Trophoblast cell (in vitro differentiated cells and primary cell): Measurements from ENCODE around the gene ACOT7.

Source experiments
- DNase-seq, 2 donors: peaks; one replicate each; pipeline ENCODE4 v3.0.0-alpha.2; 2016
- H2AFZ ChIP-seq: 2 replicates; pipeline ENCODE4 v1.6.1; 2013; ENCODE audit warnings: low read length, moderate library complexity, mild to moderate bottlenecking; ENCODE audit not compliant: insufficient read depth, poor library complexity
- H2AK5ac ChIP-seq: 2 replicates; pipeline ENCODE4 v1.6.1; 2013; ENCODE audit warnings: mild to moderate bottlenecking, low read length
- H2BK120ac ChIP-seq: 2 replicates; pipeline ENCODE4 v1.6.1; 2013; ENCODE audit warnings: low read length, mild to moderate bottlenecking, moderate library complexity; ENCODE audit not compliant: insufficient read depth, poor library complexity
- H2BK12ac ChIP-seq: 2 replicates; pipeline ENCODE4 v1.6.1; 2013; ENCODE audit warnings: mild to moderate bottlenecking, low read length, moderate library complexity
- H2BK5ac ChIP-seq: 2 replicates; pipeline ENCODE4 v1.6.1; 2013; ENCODE audit warnings: low read length, low read depth, moderate library complexity, mild to moderate bottlenecking; ENCODE audit not compliant: poor library complexity
- H3K14ac ChIP-seq: 2 replicates; pipeline ENCODE4 v1.6.1; 2013; ENCODE audit warnings: mild to moderate bottlenecking, low read length
- H3K18ac ChIP-seq: 2 replicates; pipeline ENCODE4 v1.6.1; 2013; ENCODE audit warnings: mild to moderate bottlenecking, low read length
- H3K23ac ChIP-seq: 2 replicates; pipeline ENCODE4 v1.6.1; 2013; ENCODE audit warnings: low read length
- H3K27ac ChIP-seq: 2 replicates; pipeline ENCODE4 v1.5.1; 2013; ENCODE audit warnings: low read depth, mild to moderate bottlenecking, inconsistent platforms, low read length, moderate library complexity
- H3K27me3 ChIP-seq: 2 replicates; pipeline ENCODE4 v1.6.1; 2013; ENCODE audit warnings: inconsistent platforms, mild to moderate bottlenecking, low read length, moderate library complexity; ENCODE audit not compliant: insufficient read depth
- H3K36me3 ChIP-seq, 2 experiments: 1 replicate in 1 of 2; 2 replicates in 1 of 2; pipeline ENCODE4 v1.6.1; 2013; ENCODE audit warnings: low read length in 2 of 2, mild to moderate bottlenecking in 2 of 2, moderate library complexity in 1 of 2; ENCODE audit not compliant: insufficient read depth in 2 of 2, control insufficient read depth in 1 of 2
- H3K4ac ChIP-seq: 2 replicates; pipeline ENCODE4 v1.6.1; 2013; ENCODE audit warnings: low read depth, mild to moderate bottlenecking, low read length, moderate library complexity
- H3K4me1 ChIP-seq, 2 experiments: 1 replicate in 1 of 2; 2 replicates in 1 of 2; pipeline ENCODE4 v1.6.1; 2013; ENCODE audit warnings: low read length in 2 of 2, mild to moderate bottlenecking in 2 of 2, moderate library complexity in 1 of 2; ENCODE audit not compliant: insufficient read depth in 2 of 2, control insufficient read depth in 1 of 2
- H3K4me2 ChIP-seq: 2 replicates; pipeline ENCODE4 v1.6.1; 2013; ENCODE audit warnings: inconsistent platforms, mild to moderate bottlenecking, low read length, moderate library complexity
- H3K4me3 ChIP-seq: 2 replicates; pipeline ENCODE4 v1.5.1; 2013; ENCODE audit warnings: mild to moderate bottlenecking, low read depth, low read length, inconsistent platforms
- H3K79me1 ChIP-seq: one replicate; pipeline ENCODE4 v1.6.1; 2013; ENCODE audit warnings: low read length
- H3K79me2 ChIP-seq: 2 replicates; pipeline ENCODE4 v1.6.1; 2013; ENCODE audit warnings: low read length, mild to moderate bottlenecking; ENCODE audit not compliant: control insufficient read depth, insufficient read depth, poor library complexity
- H3K9ac ChIP-seq: 2 replicates; pipeline ENCODE4 v1.6.1; 2013; ENCODE audit warnings: mild to moderate bottlenecking, low read length
- H3K9me3 ChIP-seq: 2 replicates; pipeline ENCODE4 v1.6.1; 2013; ENCODE audit warnings: low read depth, mild to moderate bottlenecking, control low read depth, inconsistent platforms, low read length; ENCODE audit not compliant: insufficient read depth
- H4K12ac ChIP-seq: 2 replicates; pipeline ENCODE4 v1.6.1; 2013; ENCODE audit warnings: low read depth, mild to moderate bottlenecking, low read length, moderate library complexity
- H4K8ac ChIP-seq: 2 replicates; pipeline ENCODE4 v1.6.1; 2013; ENCODE audit warnings: low read depth, mild to moderate bottlenecking, low read length, moderate library complexity
- H4K91ac ChIP-seq: one replicate; pipeline ENCODE4 v1.6.1; 2013; ENCODE audit warnings: low read depth, mild to moderate bottlenecking, low read length, moderate library complexity
- WGBS: extraction: QIAGEN DNeasy Blood & Tissue Kit; methylation state at CpG from one replicate; pipeline ENCODE4 v1.1.7; 2013; ENCODE audit warnings: missing lambda C conversion rate; ENCODE audit not compliant: insufficient read length, insufficient coverage; ENCODE audit errors: extremely low coverage; 5-methylcytosine and 5-hydroxymethylcytosine counted together

ACOT7 gene

GRCh38 chr1:6420454-6421042 lies 27.0 kb upstream of the ACOT7 start:
- no CpG with 5 or more reads among the region's 44 CpGs for WGBS
- H2BK120ac ChIP-seq, result no peak overlapping the region
- H2AK5ac ChIP-seq, result no peak overlapping the region

GRCh38 chr1:6419804-6420453 lies 26.4 kb upstream of the ACOT7 start, which contains the start of gene HES2:
Gene HES2, minus strand, starts transcription at chr1:6419919. Its CDS starts 99 bp downstream, at chr1:6419820.
- peak within 1 kb of the TSS; percentile 13 for H2BK120ac ChIP-seq
- H3K4me3 ChIP-seq, result no peak within 1 kb of the TSS
- H2AK5ac ChIP-seq, result no peak within 1 kb of the TSS
- peaks cover 3% of the 10 kb centered on the region for H3K79me1 ChIP-seq
- no peak within 1 kb of the TSS for H4K12ac ChIP-seq
- H3K4me2 ChIP-seq, result peak within 1 kb of the TSS; percentile 53
- no peaks in the 10 kb centered on the region for H3K79me2 ChIP-seq
- H4K8ac ChIP-seq, result peak within 1 kb of the TSS; percentile 57
- H2BK12ac ChIP-seq, result no peak within 1 kb of the TSS
- no peak within 1 kb of the TSS for H3K14ac ChIP-seq
- H3K4ac ChIP-seq, result no peak within 1 kb of the TSS
- H3K9ac ChIP-seq, result no peak within 1 kb of the TSS
- DNase-seq, result peak in 1 of 2 donors; percentile 62
- no peak within 1 kb of the TSS for H4K91ac ChIP-seq
- H3K27ac ChIP-seq, result no peak within 1 kb of the TSS
- H3K23ac ChIP-seq, result no peak within 1 kb of the TSS
- WGBS, result no CpG with 5 or more reads among the region's 62 CpGs
- H2BK5ac ChIP-seq, result no peak within 1 kb of the TSS
- H3K4me1 ChIP-seq, result peaks cover 4 to 26% of the 10 kb centered on the region in 2 experiments
- H3K27me3 ChIP-seq, result peaks cover 54% of the 10 kb centered on the region
- H3K18ac ChIP-seq, result no peak within 1 kb of the TSS
- H3K36me3 ChIP-seq, result no peaks in the 10 kb centered on the region
- H3K9me3 ChIP-seq, result peaks cover 6% of the 10 kb centered on the region
- H2AFZ ChIP-seq, result no peak within 1 kb of the TSS

More at GRCh38 chr1:6420454-6421042, 27.0 kb upstream of the ACOT7 start:
- Histone ChIP-seq H3K4me2 (no peak overlapping the region), H2BK5ac (no peak overlapping the region), H3K27ac (no peak overlapping the region), H3K36me3 (no peaks in the 10 kb centered on the region), H3K23ac (no peak overlapping the region), H4K8ac (no peak overlapping the region), H3K14ac (no peak overlapping the region), H2AFZ (no peak overlapping the region), H3K9me3 (peaks cover 8% of the 10 kb centered on the region), H4K12ac (no peak overlapping the region), H4K91ac (no peak overlapping the region), H3K79me1 (no peaks in the 10 kb centered on the region), H3K4me3 (no peak overlapping the region), H3K18ac (no peak overlapping the region), H3K9ac (no peak overlapping the region), H3K27me3 (peaks cover 60% of the 10 kb centered on the region), H3K79me2 (no peaks in the 10 kb centered on the region), H3K4me1 (peaks cover 4 to 21% of the 10 kb centered on the region in 2 experiments), H3K4ac (no peak overlapping the region), H2BK12ac (no peak overlapping the region)
- DNase-seq, result peak in 1 of 2 donors; percentile 29

DNA sequence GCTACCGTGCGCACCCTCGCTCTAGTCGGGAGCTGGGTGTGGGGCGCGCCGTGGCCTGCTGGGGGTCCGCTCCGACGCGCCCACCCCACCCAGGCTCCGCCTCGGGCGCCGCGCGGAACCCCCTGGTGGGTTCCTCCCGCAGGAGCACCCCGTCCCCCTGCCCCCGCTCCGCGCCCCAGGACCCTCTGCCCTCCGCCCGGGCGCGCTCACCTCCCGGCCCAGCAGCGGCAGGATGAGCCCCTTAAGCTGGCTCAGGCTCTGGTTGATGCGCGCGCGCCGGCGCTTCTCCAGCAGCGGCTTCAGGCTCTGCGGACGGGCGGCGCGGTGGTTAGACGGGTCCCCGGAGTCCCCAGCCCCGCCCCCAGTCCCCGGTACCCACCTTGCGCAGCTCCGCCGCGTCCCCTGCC lies 25.8 kb upstream of the ACOT7 start:
- Histone ChIP-seq H3K79me2 (no peaks in the 10 kb centered on the region), H3K4ac (no peak overlapping the region), H3K4me3 (no peak overlapping the region), H3K27me3 (peaks cover 50% of the 10 kb centered on the region), H2AK5ac (no peak overlapping the region), H3K9me3 (peaks cover 3% of the 10 kb centered on the region), H3K79me1 (peaks cover 7% of the 10 kb centered on the region), H4K8ac (no peak overlapping the region), H2BK12ac (no peak overlapping the region), H3K27ac (no peak overlapping the region), H2AFZ (no peak overlapping the region), H4K91ac (no peak overlapping the region), H4K12ac (no peak overlapping the region), H2BK5ac (no peak overlapping the region), H3K18ac (no peak overlapping the region), H3K4me1 (peaks cover 8 to 27% of the 10 kb centered on the region in 2 experiments), H3K36me3 (no peaks in the 10 kb centered on the region), H2BK120ac (no peak overlapping the region), H3K4me2 (peak overlapping the region; percentile 53), H3K23ac (no peak overlapping the region), H3K14ac (no peak overlapping the region), H3K9ac (no peak overlapping the region)
- DNase-seq, result no peak
- WGBS, result no CpG with 5 or more reads among the region's 48 CpGs

- no peak overlapping the region for H3K9ac ChIP-seq
- peak; percentile 50 to 64 for DNase-seq
- H4K8ac ChIP-seq, result no peak overlapping the region
- H2BK12ac ChIP-seq, result no peak overlapping the region
- WGBS, result no CpG with 5 or more reads among the region's 69 CpGs
- no peak overlapping the region for H2AFZ ChIP-seq
- no peaks in the 10 kb centered on the region for H3K79me2 ChIP-seq
- H2BK5ac ChIP-seq, result no peak overlapping the region
- no peak overlapping the region for H3K4me3 ChIP-seq
- H3K4me1 ChIP-seq, result peaks cover 8 to 27% of the 10 kb centered on the region in 2 experiments
- H3K4ac ChIP-seq, result no peak overlapping the region
- H2BK120ac ChIP-seq, result no peak overlapping the region
- no peak overlapping the region for H3K18ac ChIP-seq
- H3K27ac ChIP-seq, result no peak overlapping the region
- peaks cover 8% of the 10 kb centered on the region for H3K79me1 ChIP-seq
- peaks cover 44% of the 10 kb centered on the region for H3K27me3 ChIP-seq
- H4K91ac ChIP-seq, result no peak overlapping the region
- no peak overlapping the region for H3K23ac ChIP-seq
- peak overlapping the region; percentile 14 for H3K4me2 ChIP-seq
- H3K36me3 ChIP-seq, result no peaks in the 10 kb centered on the region
- no peak overlapping the region for H2AK5ac ChIP-seq
- H3K14ac ChIP-seq, result no peak overlapping the region
- H4K12ac ChIP-seq, result no peak overlapping the region
- peaks cover 6% of the 10 kb centered on the region for H3K9me3 ChIP-seq
Observed at GRCh38 chr1:6418668-6419396, 25.3 kb upstream of the ACOT7 start.
